ENCODE measurements around the gene SPACA4.
"Not testable (repeated sequence)": the region's sequence is repeated elsewhere in the genome, so short reads cannot be mapped to it uniquely, and the experiment has no call there.

The SPACA4 gene

DNA sequence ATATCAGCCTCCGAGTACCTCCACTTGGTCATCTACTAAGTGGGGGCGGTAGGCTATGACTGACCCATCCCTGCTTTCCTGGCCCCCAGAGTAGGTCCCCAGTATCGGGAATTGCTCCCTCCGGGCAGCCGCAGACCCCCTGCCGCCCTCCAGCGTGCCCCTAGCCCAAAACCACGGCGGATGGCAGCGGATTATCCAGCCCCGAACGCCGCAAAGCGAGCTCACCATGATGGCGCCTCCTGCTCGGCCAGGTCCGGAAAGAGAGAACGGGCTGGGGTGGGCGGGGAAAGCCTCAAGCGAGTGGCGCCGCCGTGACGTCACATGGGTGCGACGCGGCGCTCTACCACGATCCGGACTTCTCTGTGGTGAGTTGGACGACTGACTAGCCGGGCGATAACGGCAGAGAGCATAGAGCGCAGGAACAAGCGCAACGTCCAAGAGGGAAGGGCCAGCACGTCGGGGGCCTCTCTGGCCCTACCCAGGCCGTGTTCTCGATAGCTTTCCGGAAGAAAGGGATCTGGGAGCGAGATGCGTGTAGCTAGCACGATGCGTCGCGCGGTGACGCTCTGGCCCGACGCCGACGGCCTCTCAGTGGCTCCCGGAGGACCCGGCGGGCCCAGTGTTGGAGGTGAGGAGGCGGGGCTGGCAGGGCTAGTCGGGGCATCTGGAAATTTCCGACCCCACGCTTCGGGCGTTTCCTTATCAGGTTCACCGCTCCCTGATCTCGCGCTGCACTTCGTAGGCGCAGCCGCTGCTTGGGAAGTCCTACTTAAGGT, 12.6 kb downstream of the SPACA4 start, which contains the start of the genes RPL18 and SPHK2:
Gene RPL18, minus strand, starts transcription at position 263 of the 776 bp plus-strand sequence. Its CDS starts 35 bp downstream, at position 228.
Gene SPHK2, plus strand, starts transcription at position 591 of the 776 bp plus-strand sequence. CDS start 1,009 bp downstream, outside the sequence.
- peak; percentile 91 for DNase-seq (ENCODE audit: low read depth)

DNA sequence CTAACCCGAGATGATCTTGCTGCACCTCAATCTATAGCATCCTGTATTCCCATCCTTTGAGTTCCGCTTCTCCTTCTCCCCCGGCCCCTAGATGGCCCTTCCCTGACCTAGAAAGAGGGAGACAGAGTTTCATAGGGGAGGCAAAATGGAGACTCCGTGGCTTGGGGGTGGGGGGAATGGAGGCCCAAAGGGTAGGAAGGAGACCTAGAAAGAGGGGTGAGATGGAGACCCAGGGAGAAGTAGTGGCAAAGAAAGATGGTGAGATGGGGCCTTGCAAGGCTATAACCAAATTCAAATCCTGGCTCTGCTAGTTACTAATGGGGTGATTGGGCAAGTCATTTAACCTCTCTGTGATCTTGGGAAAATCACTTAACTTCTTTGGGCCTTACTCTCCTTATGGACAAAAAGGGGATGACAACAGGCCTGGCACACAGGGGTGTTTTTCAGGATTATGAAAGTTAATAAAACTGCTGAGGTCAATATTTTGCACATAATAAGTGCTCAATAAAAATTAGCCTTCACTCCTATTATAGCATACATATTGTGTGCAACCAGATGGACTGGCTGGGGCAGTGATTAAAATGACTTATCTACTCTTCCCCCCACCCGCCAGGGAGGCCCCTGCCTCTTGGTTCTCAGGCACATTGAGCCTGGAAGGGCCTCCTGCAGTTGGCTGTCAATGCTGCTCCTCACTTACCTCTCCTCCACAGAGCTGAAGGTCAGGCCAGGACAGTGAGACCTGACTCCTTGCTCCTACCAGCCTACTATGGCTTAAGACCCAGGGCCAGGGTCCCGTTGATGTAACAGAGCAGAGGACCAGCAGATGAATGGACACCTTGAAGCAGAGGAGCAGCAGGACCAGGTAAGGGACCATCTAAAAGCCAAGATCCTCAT, 13.4 kb downstream of the SPACA4 start:
- DNase-seq (ENCODE audit: low read depth), result no peak

DNA sequence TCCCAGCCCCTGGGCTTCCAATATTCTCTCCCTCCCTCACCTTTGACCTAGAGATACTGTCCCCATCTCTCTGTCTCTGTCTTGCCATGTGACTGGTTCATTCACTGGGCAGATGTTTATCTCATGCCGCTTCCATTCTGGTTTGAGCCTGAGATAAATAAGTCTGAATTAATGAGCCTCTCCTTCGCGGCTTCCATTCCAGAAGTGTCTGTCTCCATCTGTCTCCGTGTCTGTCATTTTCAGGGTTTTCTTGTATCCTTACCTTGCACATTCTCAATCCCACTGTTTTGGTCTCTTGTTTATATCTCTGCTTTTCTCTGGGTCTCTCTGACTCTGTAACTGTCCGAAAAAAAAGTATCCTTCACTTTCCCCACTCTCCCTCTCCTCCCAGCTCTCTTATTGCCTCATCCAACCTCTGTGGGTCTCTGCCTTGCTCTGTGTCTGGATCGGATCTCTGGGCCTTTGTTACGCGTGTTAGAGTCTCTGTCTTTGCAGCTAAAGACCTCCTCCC, 17.1 kb downstream of the SPACA4 start:
- no peak for DNase-seq (ENCODE audit: low read depth)

DNA sequence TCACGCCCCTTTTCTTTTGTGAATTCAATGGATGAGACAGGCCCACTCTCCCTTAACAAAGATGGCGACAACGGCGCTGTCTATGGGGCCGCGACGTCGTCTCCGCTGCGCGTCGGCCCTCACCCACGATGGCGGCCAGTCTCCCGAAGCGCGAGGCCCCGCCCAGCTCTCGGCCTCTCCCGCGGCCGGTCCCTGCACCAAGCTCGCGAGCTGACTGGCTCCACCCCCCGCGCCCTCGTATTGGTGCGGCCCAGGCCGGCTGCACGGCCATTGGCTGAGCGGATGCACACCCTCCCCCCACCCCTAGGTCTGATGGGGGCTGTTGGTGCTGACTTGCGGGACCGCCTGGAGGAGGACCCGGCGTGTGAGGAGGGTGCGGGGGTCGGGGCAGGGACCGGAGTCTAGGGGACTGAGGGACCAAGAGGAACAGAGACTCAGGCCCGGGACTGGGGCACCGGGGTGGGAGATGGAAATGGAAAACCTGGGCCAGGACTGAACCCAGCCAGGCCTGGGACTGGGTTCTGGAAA, 17.6 kb downstream of the SPACA4 start:
- DNase-seq (ENCODE audit: low read depth), result peak; percentile 91

DNA sequence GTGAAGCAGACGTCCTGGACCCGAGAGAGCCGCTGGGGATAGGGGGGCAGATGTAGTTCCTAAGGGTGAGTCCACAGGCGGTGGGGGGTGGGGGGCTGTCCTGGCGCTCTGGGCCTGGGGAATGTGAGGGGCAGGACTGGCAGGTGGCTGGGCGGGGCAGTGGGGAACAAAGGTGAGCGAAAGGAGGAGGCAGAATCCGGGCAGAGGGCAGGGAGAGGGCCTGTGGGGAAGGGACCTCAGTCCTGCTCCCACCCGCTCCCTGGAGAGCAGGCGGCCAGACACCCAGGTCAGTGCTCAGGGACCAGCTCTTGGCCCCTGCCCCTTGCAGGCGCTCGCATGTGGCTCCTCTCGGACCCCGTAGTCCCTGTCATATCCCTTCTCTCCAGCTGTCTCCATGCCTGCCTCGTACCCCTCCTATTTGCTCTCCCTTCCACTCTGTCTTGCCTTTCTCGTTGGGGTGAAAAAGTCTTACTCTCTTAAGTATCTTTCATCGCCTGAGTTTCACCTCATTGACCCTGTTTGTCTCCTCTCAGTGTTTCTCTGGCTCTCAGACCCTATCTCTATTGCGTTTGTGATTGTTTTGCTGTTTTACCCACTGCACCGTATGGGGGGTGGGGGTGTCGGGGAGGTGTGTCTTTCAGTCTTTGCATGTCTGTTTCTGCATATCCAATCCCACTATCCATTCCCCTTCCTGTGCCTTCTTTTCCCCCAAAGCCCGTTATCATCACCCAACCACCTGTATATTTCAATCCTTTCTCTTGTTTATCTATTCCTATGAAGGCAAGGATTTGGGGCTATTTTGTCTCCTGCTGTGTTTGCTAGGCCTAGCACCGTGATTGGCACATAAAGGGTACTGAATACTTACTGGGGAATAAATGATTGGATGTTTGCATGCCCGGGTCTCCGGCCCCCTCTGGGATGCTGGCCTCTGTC, 18.5 kb downstream of the SPACA4 start:
- no peak for DNase-seq (ENCODE audit: low read depth)

DNA sequence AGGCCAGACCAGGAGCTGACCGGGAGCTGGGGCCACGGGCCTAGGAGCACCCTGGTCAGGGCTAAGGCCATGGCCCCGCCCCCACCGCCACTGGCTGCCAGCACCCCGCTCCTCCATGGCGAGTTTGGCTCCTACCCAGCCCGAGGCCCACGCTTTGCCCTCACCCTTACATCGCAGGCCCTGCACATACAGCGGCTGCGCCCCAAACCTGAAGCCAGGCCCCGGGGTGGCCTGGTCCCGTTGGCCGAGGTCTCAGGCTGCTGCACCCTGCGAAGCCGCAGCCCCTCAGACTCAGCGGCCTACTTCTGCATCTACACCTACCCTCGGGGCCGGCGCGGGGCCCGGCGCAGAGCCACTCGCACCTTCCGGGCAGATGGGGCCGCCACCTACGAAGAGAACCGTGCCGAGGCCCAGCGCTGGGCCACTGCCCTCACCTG, 19.4 kb downstream of the SPACA4 start:
- no peak for DNase-seq (ENCODE audit: low read depth)

DNA sequence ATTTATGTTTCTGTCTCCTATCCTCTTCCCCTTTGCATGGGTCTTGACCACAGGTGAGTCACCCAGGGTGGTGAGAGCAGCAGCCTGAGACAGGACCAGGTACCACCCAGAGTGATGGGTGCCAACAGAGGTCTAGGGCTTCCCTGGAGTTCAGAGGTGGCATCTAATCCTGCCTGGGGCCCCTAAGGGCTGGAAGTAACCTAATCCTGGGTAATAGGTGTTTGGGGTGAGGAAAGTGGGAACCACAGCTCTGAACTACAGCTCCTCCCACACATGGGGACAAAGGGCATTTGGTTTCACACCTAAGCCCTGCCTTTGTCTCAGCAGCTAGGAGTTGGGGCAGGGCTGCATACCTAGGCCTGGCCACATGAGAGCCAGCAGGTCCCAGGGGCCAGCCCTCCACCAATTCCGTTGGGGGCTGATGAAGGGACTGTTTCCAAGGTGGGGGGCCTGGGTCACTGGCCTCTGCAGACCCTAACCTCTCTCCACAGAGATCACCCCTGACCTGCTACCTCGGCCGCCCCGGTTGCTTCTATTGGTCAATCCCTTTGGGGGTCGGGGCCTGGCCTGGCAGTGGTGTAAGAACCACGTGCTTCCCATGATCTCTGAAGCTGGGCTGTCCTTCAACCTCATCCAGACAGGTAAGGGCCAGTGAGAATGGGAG, 20.8 kb downstream of the SPACA4 start:
- DNase-seq (ENCODE audit: low read depth), result no peak

DNA sequence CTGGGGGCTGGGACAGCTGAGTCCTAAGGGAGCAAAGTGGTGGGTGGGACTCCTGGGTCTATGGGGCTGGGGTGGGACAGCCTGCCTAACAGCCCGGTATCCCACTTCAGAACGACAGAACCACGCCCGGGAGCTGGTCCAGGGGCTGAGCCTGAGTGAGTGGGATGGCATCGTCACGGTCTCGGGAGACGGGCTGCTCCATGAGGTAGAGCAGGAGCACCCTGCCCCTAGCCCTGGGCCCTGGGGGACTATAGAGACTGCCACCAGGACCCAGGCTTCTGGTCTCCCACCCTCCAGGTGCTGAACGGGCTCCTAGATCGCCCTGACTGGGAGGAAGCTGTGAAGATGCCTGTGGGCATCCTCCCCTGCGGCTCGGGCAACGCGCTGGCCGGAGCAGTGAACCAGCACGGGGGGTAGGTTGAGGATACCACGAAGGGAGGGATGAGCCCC, 21.3 kb downstream of the SPACA4 start:
- DNase-seq (ENCODE audit: low read depth), result no peak

DNA sequence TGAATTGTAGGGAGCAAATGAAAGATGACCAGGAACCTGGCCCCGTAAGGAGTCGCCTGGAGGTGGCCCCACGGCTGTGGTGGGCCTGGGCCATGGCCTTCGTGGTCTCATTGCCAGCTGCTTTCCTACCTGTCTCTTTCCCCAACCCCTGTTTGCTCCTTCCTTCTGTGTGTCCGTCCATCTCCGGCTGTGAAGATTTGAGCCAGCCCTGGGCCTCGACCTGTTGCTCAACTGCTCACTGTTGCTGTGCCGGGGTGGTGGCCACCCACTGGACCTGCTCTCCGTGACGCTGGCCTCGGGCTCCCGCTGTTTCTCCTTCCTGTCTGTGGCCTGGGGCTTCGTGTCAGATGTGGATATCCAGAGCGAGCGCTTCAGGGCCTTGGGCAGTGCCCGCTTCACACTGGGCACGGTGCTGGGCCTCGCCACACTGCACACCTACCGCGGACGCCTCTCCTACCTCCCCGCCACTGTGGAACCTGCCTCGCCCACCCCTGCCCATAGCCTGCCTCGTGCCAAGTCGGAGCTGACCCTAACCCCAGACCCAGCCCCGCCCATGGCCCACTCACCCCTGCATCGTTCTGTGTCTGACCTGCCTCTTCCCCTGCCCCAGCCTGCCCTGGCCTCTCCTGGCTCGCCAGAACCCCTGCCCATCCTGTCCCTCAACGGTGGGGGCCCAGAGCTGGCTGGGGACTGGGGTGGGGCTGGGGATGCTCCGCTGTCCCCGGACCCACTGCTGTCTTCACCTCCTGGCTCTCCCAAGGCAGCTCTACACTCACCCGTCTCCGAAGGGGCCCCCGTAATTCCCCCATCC, 22.1 kb downstream of the SPACA4 start:
- DNase-seq (ENCODE audit: low read depth), result no peak

DNA sequence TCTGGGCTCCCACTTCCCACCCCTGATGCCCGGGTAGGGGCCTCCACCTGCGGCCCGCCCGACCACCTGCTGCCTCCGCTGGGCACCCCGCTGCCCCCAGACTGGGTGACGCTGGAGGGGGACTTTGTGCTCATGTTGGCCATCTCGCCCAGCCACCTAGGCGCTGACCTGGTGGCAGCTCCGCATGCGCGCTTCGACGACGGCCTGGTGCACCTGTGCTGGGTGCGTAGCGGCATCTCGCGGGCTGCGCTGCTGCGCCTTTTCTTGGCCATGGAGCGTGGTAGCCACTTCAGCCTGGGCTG, 22.7 kb downstream of the SPACA4 start:
- DNase-seq (ENCODE audit: low read depth), result no peak

DNA sequence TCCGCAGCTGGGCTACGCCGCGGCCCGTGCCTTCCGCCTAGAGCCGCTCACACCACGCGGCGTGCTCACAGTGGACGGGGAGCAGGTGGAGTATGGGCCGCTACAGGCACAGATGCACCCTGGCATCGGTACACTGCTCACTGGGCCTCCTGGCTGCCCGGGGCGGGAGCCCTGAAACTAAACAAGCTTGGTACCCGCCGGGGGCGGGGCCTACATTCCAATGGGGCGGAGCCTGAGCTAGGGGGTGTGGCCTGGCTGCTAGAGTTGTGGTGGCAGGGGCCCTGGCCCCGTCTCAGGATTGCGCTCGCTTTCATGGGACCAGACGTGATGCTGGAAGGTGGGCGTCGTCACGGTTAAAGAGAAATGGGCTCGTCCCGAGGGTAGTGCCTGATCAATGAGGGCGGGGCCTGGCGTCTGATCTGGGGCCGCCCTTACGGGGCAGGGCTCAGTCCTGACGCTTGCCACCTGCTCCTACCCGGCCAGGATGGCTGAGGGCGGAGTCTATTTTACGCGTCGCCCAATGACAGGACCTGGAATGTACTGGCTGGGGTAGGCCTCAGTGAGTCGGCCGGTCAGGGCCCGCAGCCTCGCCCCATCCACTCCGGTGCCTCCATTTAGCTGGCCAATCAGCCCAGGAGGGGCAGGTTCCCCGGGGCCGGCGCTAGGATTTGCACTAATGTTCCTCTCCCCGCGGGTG, 23.2 kb downstream of the SPACA4 start:
- DNase-seq (ENCODE audit: low read depth), result no peak

DNA sequence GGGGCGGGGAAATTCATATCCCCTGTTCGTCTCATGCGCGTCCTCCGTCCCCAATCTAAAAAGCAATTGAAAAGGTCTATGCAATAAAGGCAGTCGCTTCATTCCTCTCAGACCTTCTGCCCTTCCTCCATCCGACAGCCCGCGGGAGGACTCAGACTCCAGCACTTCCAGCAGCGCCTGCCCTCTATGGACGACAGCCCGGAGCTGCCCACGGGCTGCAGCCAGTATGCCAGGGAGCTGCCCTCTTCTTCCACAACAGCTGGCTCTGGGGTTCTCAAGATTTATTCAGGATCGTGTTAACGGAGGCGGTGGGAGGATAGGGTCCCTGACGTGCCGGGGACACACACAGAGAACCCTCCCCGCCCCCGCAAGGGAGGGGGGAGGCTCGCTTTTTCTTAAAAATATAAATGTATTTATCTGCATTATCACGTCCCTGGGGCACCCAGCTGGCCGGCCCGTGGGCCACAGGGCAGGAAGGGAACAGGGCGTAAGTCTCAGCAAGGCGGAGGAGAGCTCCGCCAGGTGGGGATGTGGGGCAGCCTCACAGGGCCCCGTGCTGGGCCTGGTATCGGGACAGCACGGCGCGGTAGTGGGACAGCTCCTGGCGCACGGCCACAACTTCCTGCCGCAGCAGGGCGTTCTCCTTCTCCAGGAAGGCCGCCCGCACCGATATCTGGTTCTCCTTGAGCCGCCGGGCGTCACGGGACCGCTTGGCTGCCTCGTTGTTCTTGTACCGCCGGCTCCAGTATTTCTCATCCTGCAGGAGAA, 23.9 kb downstream of the SPACA4 start:
- no peak for DNase-seq (ENCODE audit: low read depth)

DNA sequence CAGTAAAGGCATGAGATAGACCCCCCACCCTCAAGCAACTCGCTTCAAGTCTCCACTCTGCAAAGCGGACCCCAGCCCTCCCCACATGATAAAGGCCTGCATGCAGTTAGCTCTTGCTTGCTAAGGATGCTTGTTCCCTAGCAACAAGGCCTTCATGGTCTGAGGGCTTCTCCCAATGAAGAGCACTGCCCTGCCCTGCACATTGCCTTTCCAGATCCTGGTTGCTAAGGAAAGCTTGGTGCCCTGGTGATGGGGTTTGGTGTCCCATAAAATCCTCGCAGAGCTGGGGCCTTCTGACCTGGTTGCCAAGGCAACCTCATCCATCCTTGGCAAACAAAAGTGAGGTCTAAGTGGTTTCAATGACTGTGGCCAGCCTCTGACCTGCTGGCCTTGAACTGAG, 24.7 kb downstream of the SPACA4 start:
- no peak for DNase-seq (ENCODE audit: low read depth)

DNA sequence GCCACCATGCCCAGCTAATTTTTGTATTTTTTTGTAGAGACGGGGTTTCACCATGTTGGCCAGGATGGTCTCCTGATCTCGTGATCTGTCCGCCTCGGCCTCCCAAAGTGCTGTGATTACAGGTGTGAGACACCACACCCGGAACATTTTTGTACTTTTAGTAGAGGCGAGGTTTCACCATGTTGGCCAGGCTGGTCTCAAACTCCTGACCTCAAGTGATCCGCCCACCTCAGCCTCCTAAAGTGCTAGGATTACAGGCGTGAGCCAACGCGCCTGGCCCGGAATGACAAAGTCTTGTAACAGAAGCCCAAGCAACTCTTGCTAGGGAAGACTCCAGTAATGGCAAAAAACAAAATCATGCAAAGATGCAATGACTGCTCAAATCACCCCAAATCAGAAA, 25.7 kb downstream of the SPACA4 start:
- DNase-seq (ENCODE audit: low read depth), result not testable (repeated sequence)

DNA sequence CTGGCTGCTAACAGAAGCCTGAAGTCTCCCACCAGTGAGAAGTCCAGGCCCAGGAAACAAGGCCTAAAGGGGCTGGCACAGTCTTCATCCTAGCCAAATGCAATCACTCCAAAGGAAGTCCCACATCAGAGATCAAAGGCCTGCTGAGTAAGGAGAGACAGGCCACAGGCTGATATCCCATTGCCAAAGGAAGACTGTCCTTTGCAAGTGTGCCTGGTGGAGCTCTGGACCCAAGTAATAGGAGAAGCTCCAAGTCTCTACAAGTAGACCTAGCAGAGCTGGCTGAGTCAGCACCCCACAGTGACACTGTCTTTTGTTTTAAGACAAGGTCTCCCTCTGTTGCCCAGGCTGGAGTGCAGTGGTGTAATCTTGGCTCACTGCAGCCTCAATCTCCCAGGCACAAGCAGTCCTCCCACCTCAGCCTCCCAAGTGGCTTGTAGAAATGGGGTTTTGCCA, 26.2 kb downstream of the SPACA4 start:
- DNase-seq (ENCODE audit: low read depth), result no peak

DNA sequence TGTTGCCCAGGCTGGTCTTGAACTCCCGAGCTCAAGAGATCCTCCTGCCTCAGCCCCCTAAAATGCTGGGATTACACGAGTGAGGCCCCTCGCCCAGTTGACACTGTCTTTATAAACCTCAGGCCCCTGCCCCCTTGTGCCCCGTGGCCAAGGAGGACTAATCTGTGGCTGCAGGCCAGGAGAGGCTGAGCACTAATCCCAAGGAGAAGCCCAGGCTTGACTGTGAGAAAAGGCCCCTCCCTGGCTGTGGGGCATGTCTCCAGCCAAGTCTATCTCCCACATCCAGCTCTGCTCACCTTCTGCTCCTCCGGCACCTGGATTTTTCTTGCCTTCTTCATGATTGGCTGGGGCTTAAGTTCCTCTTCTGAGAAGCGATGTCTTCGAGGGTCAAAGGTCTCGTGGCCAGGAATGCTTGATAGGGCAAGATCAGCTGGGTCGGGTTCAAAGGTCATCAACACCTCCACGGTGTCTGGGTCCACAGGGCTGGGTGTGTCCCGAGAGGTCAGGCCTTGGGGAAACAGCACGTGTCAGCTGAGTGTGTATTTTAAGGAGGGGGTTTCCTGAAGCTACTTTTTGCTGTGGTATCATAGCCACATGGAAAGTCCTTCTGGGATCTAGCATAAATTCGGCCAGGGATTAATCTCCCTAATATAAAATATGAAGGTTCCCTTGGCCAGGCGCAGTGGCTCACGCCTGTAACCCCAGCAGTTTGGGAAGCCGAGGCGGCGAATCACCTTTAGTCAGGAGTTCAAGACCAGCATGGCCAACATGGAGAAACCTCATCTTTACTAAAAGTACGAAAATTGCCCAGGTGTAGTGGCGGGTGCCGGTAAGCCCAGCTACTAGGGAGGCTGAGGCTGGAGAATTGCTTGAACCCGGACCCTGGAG, 26.9 kb downstream of the SPACA4 start:
- no peak for DNase-seq (ENCODE audit: low read depth)

DNA sequence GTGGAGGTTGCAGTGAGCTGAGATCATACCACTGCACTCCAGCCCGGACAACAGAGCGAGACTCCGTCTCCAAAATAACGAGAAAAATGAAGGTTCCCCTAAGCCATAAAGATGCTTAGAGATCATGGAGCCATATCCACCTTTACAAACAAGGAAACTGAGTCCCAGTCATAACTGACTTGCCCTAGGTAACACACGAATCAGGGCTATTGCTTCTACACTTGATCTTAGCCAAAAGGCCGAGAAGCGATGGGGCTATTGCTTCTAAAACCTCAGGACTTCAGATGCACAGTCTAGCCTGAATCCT, 27.4 kb downstream of the SPACA4 start:
- no peak for DNase-seq (ENCODE audit: low read depth)

All from stimulated activated CD8-positive, alpha-beta memory T cell treated with anti-CD3 and anti-CD28 coated beads, Interleukin-12 subunit alpha, Interleukin-12 subunit beta, amount 100 ng/mL, for 1 hour (primary cell).